Keratinocyte (primary cell): Measurements from ENCODE around the gene TKT.

ENCODE experiments used
- EZH2 ChIP-seq: IDR thresholded peaks from one replicate; pipeline ENCODE4 v1.6.1; 2012; ENCODE audit warnings: inconsistent platforms, mild to moderate bottlenecking, low read length, moderate library complexity
- TF ChIP-seq, protein P1 (sequence below), 3 experiments: IDR thresholded peaks in 1 of 3; conservative IDR thresholded peaks in 1 of 3; optimal IDR thresholded peaks in 1 of 3; 2 replicates in 2 of 3; 3 replicates in 1 of 3; pipeline versions ENCODE3 to v1.5.1; 2011; ENCODE audit warnings: low read length in 3 of 3, mild to moderate bottlenecking in 3 of 3, moderate library complexity in 2 of 3, control low read depth in 1 of 3, inconsistent platforms in 1 of 3; ENCODE audit not compliant: insufficient read depth in 2 of 3; ENCODE audit errors: extremely low read depth in 1 of 3

DNA sequence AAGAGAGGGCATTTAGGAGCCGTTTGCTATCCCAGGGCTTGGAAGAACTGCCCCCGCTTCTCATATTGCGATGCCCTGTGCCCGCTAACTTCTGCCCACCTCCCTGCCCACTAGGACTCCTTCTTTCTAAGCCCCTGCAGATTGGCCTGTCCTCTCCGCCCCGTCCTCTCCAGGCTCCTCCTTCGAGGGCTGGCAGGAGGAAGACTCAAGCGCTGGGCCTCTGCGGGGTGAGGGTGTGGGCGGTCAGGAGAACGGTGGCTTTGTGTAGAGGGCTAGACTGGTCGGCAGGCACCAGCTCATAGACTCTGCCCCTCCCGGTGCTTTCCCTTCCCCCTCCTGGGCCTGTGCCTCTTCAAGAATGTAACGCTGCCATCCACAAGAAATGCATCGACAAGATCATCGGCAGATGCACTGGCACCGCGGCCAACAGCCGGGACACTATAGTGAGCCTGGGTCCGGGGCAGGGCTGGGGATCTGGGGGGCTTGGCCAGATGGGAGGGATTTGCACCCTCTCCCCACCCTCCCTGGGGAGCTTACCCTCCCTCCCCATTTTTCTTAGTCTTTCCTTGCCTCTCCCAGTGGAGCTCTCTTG, 73.0 kb downstream of the TKT start:
- TF ChIP-seq, protein P1, sequence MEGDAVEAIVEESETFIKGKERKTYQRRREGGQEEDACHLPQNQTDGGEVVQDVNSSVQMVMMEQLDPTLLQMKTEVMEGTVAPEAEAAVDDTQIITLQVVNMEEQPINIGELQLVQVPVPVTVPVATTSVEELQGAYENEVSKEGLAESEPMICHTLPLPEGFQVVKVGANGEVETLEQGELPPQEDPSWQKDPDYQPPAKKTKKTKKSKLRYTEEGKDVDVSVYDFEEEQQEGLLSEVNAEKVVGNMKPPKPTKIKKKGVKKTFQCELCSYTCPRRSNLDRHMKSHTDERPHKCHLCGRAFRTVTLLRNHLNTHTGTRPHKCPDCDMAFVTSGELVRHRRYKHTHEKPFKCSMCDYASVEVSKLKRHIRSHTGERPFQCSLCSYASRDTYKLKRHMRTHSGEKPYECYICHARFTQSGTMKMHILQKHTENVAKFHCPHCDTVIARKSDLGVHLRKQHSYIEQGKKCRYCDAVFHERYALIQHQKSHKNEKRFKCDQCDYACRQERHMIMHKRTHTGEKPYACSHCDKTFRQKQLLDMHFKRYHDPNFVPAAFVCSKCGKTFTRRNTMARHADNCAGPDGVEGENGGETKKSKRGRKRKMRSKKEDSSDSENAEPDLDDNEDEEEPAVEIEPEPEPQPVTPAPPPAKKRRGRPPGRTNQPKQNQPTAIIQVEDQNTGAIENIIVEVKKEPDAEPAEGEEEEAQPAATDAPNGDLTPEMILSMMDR (optimal IDR thresholded peaks at IDR 0.05 in 1 of 3, IDR thresholded peaks at IDR 0.05 in 1 of 3, conservative IDR thresholded peaks at IDR 0.05 in 1 of 3; ENCODE audit: extremely low read depth in 1 of 3, insufficient read depth in 2 of 3, low read length in 3 of 3) = no peak
- TF ChIP-seq EZH2 = no peak
